Measurements from ENCODE around the gene TBC1D1.

GRCh38 chr4:38105475-38106220, 214.8 kb downstream of the TBC1D1 start:
- TF ChIP-seq CTCF (IDR thresholded peaks at IDR 0.05), result no peak
- no peak for TF ChIP-seq POLR2A (IDR thresholded peaks at IDR 0.05)
